Measurements from ENCODE around the gene ZNF511. TPM values are rescaled to one million over a fixed set of nuclear protein-coding genes. Genes with fewer than 3 reads are reported as not detected.

The ZNF511 gene
- total and polyA plus RNA-seq, 9 of the 15 experiments (the other 6 are each of a cell fraction or from before 2014, with no cell fraction given), result 0.61 to 69.3 (median 40.1) TPM

GRCh38 chr10:133308421-133309099, at the start of gene ZNF511, which contains the start of gene TUBGCP2 (continued):
- TF ChIP-seq PTBP1 (IDR thresholded peaks at IDR 0.05; ENCODE audit: low read depth, low read length) (no peak), CREB1 (IDR thresholded peaks at IDR 0.05) (peak; percentile 66; the same call in 1 of the 2 replicates), CREB1 (CRISPR knock-in tag; IDR thresholded peaks at IDR 0.05) (peak; percentile 89), EZH2 (IDR thresholded peaks at IDR 0.05; ENCODE audit: borderline replicate concordance, low read depth, low read length) (no peak), ZNF274 (IDR thresholded peaks at IDR 0.05; ENCODE audit: borderline replicate concordance, low read depth, low read length) (no peak), KLF1 (tag; IDR thresholded peaks at IDR 0.05) (0 out of 2 replicates have a peak, but pooled peaks have one; percentile 52), BCOR (IDR thresholded peaks at IDR 0.05) (no peak), SMAD4 (CRISPR knock-in tag; conservative IDR thresholded peaks at IDR 0.05) (peak; percentile 39; the same call in 1 of the 2 replicates), TFAP4 (CRISPR knock-in tag; IDR thresholded peaks at IDR 0.05; ENCODE audit: borderline replicate concordance) (peak; percentile 34; the same call in 1 of the 2 replicates), POU5F1 (IDR thresholded peaks at IDR 0.05; ENCODE audit: borderline replicate concordance, low read depth, low read length, partially characterized antibody) (peak; percentile 60), NR2F6 (CRISPR knock-in tag; IDR thresholded peaks at IDR 0.05) (no peak), ZBTB7A (IDR thresholded peaks at IDR 0.05; ENCODE audit: borderline replicate concordance, control insufficient read depth, low read depth, low read length) (peak; percentile 92; the same call in 1 of the 2 replicates), CREM (IDR thresholded peaks at IDR 0.05; ENCODE audit: low read depth) (peak; percentile 93), SIN3B (IDR thresholded peaks at IDR 0.05; ENCODE audit: low read depth) (peak; percentile 87), THRA (IDR thresholded peaks at IDR 0.05) (no peak), ZNF134 (CRISPR knock-in tag; conservative IDR thresholded peaks at IDR 0.05) (no peak), ZNF778 (CRISPR knock-in tag; IDR thresholded peaks at IDR 0.05) (no peak), POLR2A (conservative IDR thresholded peaks at IDR 0.05) (peak; percentile 67), FOXP1 (CRISPR knock-in tag; IDR thresholded peaks at IDR 0.05) (peak; percentile 83; the same call in 1 of the 2 replicates), RREB1 (CRISPR knock-in tag; IDR thresholded peaks at IDR 0.05) (no peak), E2F1 (CRISPR knock-in tag; IDR thresholded peaks at IDR 0.05) (peak; percentile 73)

Measured in K562 (cell line).